GM12873 (cell line): ENCODE measurements around the gene MAPKBP1.

Source experiments
- TF ChIP-seq, protein P1 (sequence below): IDR thresholded peaks from 2 replicates; pipeline ENCODE4 v1.5.1; 2012; ENCODE audit warnings: low read depth, mild to moderate bottlenecking, moderate library complexity, low read length, control low read depth; ENCODE audit not compliant: insufficient read depth; ENCODE audit errors: missing control alignments

MAPKBP1 gene

DNA sequence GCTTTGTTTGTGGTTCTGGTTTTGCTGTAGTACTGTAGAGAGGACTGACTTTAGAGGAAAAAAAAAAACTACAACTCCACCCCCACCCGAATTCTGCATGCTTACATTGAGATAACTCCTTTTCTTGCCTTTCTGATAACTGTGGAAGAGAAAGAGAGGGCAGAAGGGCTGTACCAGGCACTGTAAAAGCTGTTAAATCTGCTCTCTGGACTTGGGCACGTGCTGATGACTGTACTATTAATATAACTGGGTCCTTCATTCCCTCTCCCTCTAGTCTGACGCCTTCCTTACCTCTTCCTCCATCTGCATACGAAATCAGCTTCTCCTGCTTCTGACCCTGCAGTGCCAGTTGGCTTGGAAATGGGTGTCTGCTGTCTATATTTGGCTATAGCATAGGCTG is 15.0 kb downstream of the MAPKBP1 start:
- TF ChIP-seq, protein P1, sequence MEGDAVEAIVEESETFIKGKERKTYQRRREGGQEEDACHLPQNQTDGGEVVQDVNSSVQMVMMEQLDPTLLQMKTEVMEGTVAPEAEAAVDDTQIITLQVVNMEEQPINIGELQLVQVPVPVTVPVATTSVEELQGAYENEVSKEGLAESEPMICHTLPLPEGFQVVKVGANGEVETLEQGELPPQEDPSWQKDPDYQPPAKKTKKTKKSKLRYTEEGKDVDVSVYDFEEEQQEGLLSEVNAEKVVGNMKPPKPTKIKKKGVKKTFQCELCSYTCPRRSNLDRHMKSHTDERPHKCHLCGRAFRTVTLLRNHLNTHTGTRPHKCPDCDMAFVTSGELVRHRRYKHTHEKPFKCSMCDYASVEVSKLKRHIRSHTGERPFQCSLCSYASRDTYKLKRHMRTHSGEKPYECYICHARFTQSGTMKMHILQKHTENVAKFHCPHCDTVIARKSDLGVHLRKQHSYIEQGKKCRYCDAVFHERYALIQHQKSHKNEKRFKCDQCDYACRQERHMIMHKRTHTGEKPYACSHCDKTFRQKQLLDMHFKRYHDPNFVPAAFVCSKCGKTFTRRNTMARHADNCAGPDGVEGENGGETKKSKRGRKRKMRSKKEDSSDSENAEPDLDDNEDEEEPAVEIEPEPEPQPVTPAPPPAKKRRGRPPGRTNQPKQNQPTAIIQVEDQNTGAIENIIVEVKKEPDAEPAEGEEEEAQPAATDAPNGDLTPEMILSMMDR, result no peak

DNA sequence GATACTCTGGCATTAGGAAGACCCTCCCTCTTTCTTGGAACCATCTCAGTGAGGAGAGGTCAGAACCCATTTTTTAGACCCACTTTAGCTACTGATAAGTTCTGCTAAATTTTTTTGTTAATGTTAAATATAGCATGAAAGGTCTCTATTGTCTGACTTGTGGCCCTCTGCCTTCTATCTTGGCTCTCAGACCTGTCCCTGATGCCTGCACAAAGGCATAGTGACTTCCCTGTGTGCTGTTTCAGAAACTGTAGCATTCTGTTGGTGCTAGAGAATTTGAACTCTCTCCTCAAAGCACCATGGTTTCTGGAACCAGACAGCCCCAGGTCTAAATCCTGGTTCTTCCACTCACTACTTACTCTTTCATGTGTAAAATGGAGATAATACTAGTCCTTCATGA is 15.4 kb downstream of the MAPKBP1 start:
- TF ChIP-seq, protein P1, result no peak

DNA sequence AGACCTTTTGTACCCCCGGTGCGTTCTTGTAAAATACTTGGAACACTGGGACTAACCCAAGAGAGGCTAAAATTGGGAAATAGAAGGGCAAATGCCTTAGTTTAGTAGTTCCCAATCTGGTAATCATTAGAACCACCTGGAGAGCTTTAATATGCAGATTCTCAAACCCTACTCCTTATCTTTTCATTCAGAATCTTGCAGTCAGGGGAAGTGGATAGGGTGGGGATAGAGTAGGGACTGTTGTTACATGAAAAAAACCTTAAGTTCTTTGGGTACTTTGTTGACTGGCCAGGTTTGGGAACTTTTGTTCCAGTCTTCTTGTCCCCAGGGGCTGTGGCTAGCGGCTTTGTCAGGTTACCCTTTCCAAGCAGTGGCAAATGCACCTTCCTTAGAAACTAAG is 15.9 kb downstream of the MAPKBP1 start:
- TF ChIP-seq, protein P1, result no peak

DNA sequence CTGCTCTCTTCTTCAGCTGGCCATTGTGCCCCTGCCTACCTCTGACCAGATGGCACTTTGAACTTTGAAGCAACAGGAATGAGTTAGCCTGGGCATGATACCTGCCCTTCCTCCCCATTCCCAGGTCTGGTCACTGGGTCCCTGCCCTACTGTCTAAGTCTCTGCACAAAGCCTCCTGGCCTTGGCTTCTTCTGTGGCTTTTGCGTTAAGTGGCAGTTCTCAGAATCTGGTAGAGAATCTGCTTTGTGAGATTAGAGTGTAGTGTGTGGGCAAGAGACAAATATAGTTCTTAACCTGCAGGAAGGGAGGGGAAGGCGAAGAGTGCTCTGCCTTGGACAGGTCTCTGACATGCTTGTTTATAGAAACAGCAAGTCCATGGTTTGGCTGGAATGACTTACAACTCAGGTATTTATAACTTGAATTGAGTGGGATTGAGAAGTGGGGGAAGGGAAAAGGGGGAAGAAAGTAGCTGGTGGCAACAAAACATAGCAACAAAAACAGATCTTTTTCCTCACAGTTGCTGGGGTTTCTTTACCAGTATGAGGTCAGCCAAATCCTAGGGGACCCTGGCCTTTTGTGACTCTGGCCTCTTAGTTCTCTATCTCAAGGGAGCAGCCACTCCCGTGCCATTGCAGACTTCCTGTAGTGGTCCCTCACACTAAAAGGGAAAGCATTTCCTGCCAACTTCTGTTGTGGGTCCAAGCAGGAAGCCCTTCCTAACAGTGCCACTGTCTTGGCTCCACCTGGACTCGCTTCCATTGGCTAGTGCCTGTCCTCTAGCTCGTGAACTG is 16.7 kb downstream of the MAPKBP1 start:
- TF ChIP-seq, protein P1, result no peak

DNA sequence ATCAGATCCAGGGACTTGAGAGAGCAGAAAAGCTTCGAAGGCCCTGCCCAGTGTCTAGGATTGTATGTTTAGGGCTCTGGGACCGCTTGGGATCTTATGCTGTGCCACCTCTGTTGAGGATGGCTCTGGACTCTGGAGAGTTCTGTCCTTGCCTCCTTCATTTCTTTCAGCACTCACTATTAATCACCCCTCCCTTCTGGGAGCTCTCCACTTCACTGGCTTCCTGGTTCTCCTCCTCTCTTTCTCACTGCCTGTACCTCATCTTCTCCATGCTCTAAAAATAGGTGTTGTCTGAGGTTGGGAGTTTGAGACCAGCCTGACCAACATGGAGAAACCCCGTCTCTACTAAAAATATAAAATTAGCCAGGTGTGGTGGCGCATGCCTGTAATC is 17.3 kb downstream of the MAPKBP1 start:
- TF ChIP-seq, protein P1, result no peak

DNA sequence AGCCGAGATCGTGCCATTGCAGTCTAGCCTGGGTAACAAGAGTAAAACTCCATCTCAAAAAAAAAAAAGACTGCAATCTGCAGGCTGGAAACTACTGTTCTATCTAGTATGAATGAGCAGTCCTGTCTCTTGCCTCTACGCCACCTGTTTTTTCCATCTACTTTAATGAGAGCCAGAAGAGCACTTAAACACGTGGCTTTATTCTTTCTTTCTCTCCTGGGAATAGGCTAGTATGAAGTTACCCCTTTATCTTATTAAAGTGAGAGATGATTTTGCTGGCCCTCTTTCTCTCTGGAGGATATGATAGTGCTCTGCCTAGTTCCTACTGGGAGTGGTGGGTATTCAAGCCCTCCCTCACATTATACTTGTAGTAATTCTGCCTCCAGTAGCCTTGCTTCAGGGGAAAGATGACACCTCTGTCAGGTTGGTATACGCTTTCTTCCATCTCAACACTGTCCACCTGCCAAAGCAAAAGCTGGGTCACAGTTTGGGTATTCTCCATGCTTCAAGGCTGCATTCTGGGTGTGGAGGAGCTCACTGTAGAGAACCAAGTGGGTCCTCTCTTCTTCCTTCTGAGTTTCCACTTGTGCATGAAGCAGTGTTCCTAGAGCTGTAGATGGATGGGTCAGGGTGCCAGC is 17.8 kb downstream of the MAPKBP1 start:
- TF ChIP-seq, protein P1, result no peak

DNA sequence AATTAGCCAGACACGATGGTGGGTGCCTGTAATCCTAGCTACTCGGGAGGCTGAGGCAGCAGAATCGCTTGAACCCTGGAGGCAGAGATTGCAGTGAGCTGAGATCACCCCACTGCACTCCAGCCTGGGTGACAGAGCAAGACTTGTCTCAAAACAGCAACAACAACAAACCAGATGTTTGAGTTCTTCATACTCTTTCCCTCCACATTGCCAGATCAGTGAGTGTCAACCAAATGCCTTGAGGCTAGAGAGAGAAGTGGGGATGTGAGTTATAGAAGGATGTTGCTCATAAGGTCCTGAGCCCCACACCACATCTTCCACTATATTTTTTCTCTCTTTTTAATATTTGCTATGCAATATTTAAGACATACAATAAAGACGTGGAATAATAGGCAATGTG is 19.8 kb downstream of the MAPKBP1 start:
- TF ChIP-seq, protein P1, result no peak
